ENCODE measurements around the gene MRPL47.

The MRPL47 gene

DNA sequence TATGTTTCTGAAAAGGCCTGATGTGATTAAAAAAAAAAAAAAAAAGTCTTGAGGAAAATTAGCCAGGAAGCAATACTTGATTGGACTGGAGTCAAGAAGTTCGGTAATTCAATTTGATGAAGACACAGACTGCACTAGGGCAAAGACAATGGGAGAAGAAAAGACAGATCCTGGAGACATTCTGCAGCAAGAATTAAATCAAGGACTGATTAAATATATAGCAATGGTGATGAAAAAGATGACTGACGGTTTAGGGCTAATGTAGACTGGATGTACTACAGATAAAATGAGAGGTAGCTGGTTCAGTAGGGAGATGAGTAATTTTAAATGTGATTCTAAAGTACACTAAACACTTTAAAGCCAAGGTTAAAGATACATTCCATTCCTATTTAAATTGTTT, 13.8 kb downstream of the MRPL47 start:
- DNase-seq = no peak

DNA sequence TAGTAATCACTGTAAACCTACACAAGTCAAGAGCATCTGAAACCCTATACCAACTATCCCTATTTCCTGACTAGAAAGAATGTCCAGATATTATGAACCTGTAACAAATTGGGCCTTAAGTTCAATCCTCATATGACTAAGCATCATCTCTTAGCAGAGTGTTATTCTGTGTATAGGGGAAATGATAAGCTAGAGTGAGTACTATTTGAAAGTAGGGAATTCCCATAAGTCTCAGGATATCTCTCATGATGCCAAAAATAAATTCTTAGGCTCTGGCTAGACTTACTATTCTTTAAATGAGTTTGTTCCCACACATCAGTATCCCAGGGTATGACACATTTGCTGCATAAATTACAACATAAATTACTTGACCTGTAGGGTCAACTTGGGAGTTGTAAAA, 15.3 kb downstream of the MRPL47 start:
- DNase-seq = no peak

DNA sequence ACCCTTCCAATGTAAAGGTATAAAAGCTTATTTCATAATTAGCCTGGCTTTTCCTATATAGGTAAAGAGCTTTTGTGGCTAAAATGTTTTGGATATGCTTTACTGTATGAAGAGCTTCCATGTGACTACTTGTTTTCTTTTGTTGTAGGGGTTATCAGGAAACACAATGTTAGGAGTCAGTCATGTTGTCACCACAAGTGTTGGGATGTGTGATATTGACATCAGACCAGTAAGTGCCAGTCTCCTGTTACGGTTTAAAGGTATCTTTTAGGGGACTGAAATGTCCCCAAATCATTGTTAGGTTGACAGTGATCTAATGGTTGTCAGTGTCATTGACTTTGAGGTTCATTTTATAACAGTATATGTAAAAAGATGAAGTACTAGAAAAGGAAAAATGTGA, 23.4 kb downstream of the MRPL47 start:
- DNase-seq = no peak

DNA sequence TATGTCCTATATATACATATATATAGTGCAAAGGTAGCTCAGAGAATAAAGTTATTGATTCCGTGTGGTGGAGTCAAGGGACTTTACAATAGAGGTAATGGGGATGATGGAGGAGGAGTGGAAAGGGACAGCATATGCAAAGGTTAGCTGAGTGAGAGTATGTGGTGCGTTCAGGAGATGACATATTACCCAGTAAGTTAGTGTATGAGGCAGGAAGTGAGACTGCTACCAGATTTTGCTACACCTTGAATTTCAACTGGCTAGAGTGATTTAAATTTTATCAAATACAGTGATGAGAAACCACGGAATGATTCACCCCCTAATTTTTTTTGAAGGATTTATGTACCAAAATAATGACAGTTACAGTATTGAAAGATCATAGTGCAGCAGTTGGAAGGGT, 38.9 kb downstream of the MRPL47 start:
- no peak for DNase-seq

DNA sequence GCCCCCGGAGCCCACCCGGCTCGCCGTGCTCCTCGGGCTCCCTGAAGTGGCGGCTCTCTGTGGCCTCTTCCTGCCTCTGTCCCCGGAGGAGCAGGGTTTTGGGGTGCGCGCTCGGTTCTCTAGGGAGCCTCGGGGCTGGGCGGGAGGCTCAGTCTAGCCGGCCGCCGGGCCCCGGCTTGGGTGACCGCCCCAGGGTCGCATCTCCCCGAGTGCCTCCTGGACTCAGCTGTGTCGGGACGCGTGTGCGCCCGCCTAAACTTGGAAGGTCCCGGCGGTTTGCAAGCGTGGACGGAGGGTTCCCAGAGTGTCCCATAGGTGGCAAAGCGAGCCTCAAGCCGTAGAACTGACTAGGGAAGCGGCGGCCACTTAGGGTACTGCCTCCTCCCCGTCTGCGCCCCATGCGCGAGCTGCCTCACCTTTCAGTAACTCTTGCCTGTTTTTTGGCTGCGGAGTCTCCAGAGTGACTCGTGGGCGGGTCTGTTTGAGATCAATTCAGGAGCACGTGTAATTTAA, 41.1 kb downstream of the MRPL47 start:
- peak; percentile 8 to 56 for DNase-seq

DNA sequence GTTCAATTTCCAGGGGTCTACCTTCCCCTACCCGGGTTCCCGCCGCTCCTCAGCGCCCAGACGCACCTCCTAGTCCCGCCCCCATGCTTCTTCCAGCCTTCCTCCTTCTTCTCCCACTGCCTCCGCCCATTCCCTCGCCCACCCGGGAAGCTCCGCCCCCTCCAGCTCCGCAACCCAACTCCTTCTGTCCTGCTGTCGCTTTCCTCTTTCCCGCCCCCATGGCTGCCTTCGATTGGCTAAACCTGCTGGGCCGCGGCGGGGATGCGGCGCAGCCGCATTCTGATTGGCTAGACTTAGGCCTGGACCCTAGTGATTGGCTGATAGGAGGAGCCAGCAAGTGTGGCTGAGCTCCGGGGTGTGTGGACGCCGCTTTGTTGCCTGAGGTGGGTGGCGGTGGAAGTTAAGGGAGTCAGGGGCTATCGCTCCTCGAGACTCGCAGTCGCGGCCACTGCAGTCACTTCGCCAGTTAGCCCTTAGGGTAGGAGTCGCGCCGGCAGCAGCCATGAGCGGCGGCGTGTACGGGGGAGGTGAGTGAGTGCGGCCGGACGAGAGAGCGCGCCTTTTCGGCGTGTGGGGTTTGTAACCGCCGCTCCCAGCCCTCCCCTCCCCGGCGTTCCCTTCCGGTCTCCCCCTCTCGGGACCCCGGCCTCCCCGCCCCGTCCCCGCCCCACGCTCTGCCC, 41.7 kb downstream of the MRPL47 start, which contains the start of gene ACTL6A:
TSS of gene ACTL6A (plus strand) at position 336 of the 680 bp plus-strand sequence. CDS start at position 503, 167 bp downstream.
- peak; percentile 99 to 100 for DNase-seq

DNA sequence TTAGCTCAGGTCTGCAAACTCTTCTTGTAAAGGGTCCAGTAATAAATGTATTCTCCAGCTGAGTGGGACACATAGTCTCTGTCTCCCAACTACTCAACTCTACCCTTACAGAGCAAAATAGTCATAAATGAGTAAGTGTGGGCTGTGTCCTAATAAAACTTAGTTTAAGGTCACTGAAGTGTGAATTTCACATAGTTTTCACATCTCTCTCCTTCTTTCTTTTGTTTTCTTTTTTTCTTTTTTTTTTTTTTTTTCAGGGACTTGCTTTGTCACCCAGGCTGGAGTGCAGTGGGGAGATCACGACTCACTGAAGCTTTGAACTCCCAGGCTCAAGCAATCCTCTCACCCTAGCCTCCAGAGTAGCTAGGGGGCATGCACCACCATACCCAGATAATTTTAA, 43.6 kb downstream of the MRPL47 start:
- no peak for DNase-seq

DNA sequence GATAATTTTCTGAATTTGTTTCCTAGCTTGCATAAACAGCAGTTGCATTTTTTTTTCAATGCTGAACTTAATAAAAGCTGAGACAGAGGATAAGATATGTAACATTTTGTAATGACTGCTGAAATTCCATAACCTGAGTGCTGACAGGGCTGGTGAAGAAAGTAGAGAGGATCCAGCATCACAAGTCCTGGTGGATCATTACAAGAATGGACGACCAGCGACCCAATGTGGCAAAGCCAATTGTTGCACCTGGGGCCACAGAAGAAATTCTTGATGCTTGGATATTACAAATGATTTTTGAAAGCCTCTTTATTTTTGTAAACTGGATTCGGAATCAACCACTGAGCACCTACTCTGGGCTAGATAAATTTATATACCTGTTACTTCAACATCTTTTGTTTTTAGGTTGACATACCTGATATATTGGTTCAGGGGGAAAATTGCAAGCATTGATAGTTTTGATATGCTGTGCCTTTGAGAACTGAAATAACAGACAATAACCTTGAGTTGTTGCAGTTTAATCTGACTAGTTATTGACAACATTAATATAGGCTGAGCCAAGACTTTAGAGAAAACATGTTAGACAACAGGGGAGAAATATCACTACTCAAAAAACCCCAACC, 45.6 kb downstream of the MRPL47 start:
- DNase-seq = peak; percentile 45 to 74

DNA sequence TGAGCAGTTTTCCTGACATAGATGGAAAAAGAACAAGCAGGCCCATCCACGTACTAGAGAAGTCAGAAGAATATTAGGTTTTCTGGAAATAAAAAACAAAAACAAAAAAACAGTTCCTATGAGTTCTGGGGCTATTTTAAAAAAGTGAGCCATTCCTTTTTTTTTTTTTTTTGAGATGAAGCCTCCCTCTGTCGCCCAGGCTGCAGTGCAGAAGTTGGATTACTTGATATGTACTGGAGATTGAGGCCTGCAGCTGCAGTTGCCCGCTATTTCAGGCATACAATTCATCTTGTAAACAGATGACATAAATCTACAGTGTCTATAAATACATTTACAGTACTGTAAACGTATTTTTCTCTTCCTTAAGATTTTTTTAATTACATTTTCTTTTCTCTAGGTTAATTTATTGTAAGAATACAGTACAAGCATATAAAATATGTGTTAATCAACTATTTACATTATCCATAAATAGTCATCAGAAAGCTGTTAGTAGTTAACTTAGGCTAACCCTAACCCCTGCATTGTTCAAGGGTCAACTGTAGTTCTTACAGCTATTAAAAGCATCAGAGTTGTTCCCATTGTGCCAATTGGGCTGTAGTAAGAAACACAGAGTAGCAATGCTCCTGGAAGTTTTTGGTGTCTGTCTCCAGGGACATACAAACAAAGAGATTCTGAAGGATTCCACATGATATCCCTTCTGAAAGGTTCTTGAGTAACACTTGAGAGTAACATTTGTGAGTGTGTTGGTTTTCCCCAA, 52.9 kb downstream of the MRPL47 start:
- no peak for DNase-seq

DNA sequence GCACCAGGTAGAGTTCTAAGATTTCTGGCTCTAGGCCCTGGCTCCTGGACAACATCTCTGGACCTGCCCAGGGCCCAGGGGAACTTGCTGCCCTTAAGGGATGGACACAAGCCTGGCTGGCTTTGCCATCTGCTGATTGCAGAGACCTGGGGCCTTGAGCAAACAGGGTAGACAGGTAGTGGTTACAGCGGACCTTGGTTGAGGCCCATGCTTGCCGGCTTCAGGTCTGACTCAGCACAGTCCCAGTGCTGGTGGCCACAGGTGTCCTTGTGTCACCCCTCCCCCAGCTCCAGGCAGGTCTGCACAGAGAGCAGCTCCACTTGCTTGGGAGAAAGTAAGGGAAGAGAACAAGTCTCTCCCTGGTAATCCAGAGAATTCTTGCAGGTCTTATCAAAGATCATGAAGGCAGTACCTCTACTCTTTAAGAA, 57.6 kb downstream of the MRPL47 start:
- DNase-seq = no peak

DNA sequence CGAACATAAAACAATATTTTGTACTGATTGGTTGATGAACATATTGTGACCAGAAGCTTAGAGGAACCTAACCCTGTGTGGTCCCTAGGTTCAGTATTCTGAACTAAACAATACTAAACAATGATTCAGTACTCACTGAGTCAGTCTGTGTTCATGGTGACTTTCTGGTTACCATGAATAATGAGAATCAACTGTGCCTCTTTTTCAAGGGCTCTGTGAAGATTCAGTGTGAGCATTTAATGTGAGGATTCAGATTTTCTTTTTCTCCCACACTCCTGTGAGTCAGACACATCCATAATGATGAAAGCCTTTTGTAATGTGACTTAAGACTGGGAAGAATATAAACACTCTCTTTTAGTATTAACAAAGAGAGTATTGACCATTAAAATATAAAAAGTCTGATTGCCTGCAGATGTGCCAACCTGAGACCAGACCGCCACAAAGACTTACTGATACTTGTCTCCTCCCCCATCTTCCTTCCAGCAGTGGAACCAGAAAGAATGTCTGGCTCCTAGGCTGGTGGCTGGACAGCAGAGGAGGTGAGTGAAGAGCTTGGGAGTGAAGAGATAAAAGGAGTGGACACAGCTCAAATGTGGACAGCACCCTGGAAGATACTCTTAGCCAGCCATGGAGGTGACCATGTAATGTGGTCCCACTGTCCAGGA, 59.3 kb downstream of the MRPL47 start:
- no peak for DNase-seq

DNA sequence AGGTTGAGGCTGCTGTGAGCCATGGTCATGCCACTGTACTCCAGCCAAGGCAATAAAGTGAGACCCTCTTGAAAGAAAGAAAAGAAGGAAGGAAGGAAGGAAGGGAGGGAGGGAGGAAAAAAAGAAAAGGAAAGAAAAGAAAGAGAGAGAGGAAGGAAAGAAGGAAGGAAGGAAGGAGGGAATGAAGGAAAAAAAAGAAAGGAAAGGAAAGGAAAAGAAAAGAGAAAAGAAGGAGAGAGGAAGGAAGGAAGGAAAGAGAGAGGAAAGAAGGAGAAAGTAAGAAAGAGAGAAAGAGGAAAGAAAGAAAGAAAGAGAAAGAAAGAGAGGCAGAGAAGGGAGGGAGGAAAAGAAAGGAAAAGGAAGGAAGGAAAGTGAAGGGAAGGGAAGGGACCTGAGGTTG, 62.1 kb downstream of the MRPL47 start:
- DNase-seq = no peak

DNA sequence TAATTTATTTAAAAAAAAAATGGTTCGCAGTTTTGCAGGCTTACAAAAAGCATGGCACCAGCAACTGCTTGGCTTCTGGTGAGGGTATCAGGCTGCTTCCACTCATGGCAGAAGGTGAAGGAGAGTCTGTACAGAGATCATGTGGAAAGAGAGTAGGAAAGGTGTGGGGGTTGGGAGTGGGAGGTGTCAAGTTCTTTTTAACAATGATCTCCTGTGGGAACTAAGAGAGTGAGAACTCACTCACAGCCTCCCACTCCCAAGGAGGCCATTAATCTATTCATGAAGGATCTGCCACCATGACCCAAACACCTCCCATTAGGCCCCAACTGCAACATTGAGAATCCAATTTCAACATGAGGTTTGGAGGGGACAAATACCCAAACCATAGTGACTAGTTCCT, 62.8 kb downstream of the MRPL47 start:
- DNase-seq = no peak

DNA sequence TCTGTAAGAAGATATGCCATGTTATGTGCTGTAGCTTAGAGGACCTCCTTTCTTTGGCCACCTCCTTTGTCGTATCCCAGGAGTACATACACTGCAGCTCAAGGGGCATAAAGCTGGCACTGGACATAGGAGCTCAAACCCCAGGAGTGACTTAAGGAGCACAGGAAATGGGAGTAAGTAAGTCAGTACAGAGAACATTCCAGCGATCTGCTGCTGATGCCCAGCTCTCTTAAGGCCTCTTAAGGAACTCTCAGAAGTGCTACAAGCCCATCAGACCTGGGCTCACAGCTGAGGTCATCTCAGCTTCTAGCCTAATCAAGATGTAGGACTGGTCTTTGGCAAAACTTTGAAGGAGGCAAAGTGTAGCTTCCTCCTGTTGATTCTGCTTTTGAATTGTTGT, 63.3 kb downstream of the MRPL47 start:
- DNase-seq = no peak
